Measurements from ENCODE around the gene UMODL1. TPM values are rescaled to one million over a fixed set of nuclear protein-coding genes. Genes with fewer than 3 reads are reported as not detected.

UMODL1 gene
- total RNA-seq, 1 donor from 2014 or later, result not detected

DNA sequence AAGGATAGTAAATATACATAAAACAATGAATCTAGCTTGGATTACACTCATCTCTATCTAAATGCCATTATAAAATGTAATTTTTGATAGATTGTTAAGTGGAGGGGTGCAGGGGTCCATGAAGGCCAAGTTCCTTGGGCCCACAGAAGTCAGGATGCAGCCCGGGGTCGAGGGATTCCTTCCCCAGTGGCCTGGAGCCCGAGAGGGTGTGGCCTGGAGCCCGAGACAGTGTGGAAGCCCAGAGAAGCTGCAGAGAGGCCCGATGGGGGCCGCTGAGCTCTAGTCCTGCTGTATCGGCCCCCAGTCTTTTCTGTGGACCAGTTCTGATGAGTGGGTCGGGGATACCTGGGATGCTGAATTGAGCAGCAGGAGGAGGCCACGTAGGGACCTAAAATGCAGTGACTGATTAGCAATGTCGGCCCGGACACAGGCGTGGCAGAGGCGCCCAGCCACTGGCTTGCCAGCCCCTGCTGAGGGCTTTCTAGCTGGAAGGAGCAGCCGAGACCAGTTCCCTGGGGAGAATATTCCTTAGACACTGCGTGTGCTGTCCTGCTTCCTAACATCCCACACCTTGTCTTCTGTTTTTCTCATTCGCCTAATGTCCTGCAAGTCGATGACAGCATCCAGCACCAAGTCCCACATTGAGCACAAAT, 38.9 kb downstream of the UMODL1 start:
- Histone ChIP-seq H3K79me2 (ENCODE audit: low read depth) (no peaks in the 10 kb centered on the region), H3K9me3 (ENCODE audit: low read depth) (no peaks in the 10 kb centered on the region), H3K9ac (no peak overlapping the region), H3K4me2 (no peak overlapping the region), H4K20me1 (ENCODE audit: low read depth) (no peaks in the 10 kb centered on the region), H3K27me3 (no peaks in the 10 kb centered on the region), H3K36me3 (no peaks in the 10 kb centered on the region), H3F3A (ENCODE audit: low read depth) (no peaks in the 10 kb centered on the region), H3K27ac (no peak overlapping the region), H3K4me1 (no peaks in the 10 kb centered on the region), H3K4me3 (no peak overlapping the region), H2AFZ (replicated peaks) (no peak overlapping the region)
- DNase-seq (ENCODE audit: low spot score), result no peak
- H3K27me3 Mint-ChIP-seq (ENCODE audit: insufficient read depth, low read depth), result peaks cover 4% of the 10 kb centered on the region
- TF ChIP-seq, protein P1, sequence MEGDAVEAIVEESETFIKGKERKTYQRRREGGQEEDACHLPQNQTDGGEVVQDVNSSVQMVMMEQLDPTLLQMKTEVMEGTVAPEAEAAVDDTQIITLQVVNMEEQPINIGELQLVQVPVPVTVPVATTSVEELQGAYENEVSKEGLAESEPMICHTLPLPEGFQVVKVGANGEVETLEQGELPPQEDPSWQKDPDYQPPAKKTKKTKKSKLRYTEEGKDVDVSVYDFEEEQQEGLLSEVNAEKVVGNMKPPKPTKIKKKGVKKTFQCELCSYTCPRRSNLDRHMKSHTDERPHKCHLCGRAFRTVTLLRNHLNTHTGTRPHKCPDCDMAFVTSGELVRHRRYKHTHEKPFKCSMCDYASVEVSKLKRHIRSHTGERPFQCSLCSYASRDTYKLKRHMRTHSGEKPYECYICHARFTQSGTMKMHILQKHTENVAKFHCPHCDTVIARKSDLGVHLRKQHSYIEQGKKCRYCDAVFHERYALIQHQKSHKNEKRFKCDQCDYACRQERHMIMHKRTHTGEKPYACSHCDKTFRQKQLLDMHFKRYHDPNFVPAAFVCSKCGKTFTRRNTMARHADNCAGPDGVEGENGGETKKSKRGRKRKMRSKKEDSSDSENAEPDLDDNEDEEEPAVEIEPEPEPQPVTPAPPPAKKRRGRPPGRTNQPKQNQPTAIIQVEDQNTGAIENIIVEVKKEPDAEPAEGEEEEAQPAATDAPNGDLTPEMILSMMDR (IDR thresholded peaks at IDR 0.05), result no peak
- TF ChIP-seq EZH2phosphoT487 (IDR thresholded peaks at IDR 0.05), result no peak
- TF ChIP-seq EZH2 (IDR thresholded peaks at IDR 0.05), result no peak
- H3K27ac Mint-ChIP-seq, result no peak overlapping the region
- H3K4me1 Mint-ChIP-seq, result peaks cover 7% of the 10 kb centered on the region
- H3K4me3 Mint-ChIP-seq, result no peak overlapping the region
- H3K9me3 Mint-ChIP-seq, result no peaks in the 10 kb centered on the region
- no peaks in the 10 kb centered on the region for H3K36me3 Mint-ChIP-seq

DNA sequence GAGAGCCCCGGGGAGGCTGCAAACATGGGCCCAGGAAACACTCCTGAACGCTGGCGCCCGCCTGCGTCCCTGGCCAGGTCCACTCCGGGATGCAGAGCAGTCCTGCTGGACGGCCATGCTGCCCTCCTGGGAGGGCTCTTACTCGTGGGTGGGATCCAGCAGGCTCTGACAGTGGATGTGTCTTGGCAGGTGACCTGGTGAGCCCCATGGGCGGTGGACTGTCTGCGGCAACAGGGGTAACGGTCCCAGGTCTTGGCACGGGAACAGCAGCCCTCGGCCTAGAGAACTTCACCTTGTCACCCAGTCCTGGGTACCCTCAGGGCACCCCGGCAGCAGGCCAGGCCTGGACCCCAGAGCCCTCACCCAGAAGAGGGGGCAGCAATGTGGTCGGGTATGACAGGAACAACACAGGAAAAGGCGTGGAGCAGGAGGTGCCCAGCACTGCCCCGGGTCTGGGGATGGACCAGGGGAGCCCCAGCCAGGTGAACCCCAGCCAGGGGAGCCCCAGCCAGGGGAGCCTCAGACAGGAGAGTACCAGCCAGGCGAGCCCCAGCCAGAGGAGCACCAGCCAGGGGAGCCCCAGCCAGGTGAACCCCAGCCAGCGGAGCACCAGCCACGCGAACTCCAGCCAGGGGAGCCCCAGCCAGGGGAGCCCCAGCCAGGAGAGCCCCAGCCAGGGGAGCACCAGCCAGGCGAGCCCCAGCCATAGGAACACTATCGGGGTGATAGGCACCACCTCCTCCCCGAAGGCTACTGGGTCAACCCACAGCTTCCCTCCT, 39.8 kb downstream of the UMODL1 start:
- Histone ChIP-seq H4K20me1 (ENCODE audit: low read depth) (no peaks in the 10 kb centered on the region), H3K27ac (no peak overlapping the region), H3K27me3 (no peaks in the 10 kb centered on the region), H3K36me3 (no peaks in the 10 kb centered on the region), H3K4me1 (no peaks in the 10 kb centered on the region), H2AFZ (replicated peaks) (no peak overlapping the region), H3K4me2 (no peak overlapping the region), H3K9ac (no peak overlapping the region), H3F3A (ENCODE audit: low read depth) (no peaks in the 10 kb centered on the region), H3K79me2 (ENCODE audit: low read depth) (no peaks in the 10 kb centered on the region), H3K9me3 (ENCODE audit: low read depth) (no peaks in the 10 kb centered on the region), H3K4me3 (no peak overlapping the region)
- Mint-ChIP-seq H3K4me3 (no peak overlapping the region), H3K27me3 (ENCODE audit: insufficient read depth, low read depth) (peaks cover 4% of the 10 kb centered on the region), H3K9me3 (no peaks in the 10 kb centered on the region), H3K27ac (no peak overlapping the region), H3K4me1 (peaks cover 7% of the 10 kb centered on the region), H3K36me3 (no peaks in the 10 kb centered on the region)
- no peak for TF ChIP-seq EZH2 (IDR thresholded peaks at IDR 0.05)
- TF ChIP-seq, protein P1 (IDR thresholded peaks at IDR 0.05), result no peak
- no peak for TF ChIP-seq EZH2phosphoT487 (IDR thresholded peaks at IDR 0.05)
- no peak for DNase-seq (ENCODE audit: low spot score)

DNA sequence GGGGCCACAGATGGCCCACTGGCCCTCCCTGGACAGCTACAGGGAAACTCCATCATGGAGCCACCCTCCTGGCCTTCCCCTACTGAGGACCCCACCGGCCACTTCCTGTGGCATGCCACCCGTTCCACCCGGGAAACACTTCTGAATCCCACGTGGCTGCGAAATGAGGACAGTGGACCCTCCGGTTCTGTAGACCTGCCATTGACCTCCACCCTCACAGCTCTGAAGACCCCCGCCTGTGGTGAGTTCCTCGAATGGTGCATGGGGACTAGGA, 40.3 kb downstream of the UMODL1 start:
- H3F3A ChIP-seq (ENCODE audit: low read depth), result no peaks in the 10 kb centered on the region
- H3K4me1 ChIP-seq, result no peaks in the 10 kb centered on the region
- no peaks in the 10 kb centered on the region for H3K9me3 Mint-ChIP-seq
- no peak overlapping the region for H3K9ac ChIP-seq
- no peaks in the 10 kb centered on the region for H3K36me3 Mint-ChIP-seq
- H3K79me2 ChIP-seq (ENCODE audit: low read depth), result no peaks in the 10 kb centered on the region
- H4K20me1 ChIP-seq (ENCODE audit: low read depth), result no peaks in the 10 kb centered on the region
- TF ChIP-seq, protein P1 (IDR thresholded peaks at IDR 0.05), result no peak
- H3K27me3 Mint-ChIP-seq (ENCODE audit: insufficient read depth, low read depth), result peaks cover 4% of the 10 kb centered on the region
- H3K27me3 ChIP-seq, result no peaks in the 10 kb centered on the region
- no peak overlapping the region for H3K4me2 ChIP-seq
- H3K36me3 ChIP-seq, result no peaks in the 10 kb centered on the region
- no peak overlapping the region for H3K27ac Mint-ChIP-seq
- no peaks in the 10 kb centered on the region for H3K9me3 ChIP-seq (ENCODE audit: low read depth)
- no peak overlapping the region for H3K4me3 Mint-ChIP-seq
- H3K4me3 ChIP-seq, result no peak overlapping the region
- no peak overlapping the region for H3K27ac ChIP-seq
- DNase-seq (ENCODE audit: low spot score), result no peak
- H2AFZ ChIP-seq (replicated peaks), result no peak overlapping the region
- peaks cover 7% of the 10 kb centered on the region for H3K4me1 Mint-ChIP-seq
